Hypothalamus (tissue), 51 donors: Measurements from ENCODE around the gene EFTUD2.
A peak's percentile ranks its signal among the peaks of the same experiment; 100 is the strongest.
"Not testable (repeated sequence)": the region's sequence is repeated elsewhere in the genome, so short reads cannot be mapped to it uniquely, and the experiment has no call there.

Experiments
- DNase-seq, 51 donors: peaks; one replicate each; lab custom pipeline; 2025; lab: John Stamatoyannopoulos, UW

Gene EFTUD2

GRCh38 chr17:44826123-44826790 lies 73.0 kb downstream of the EFTUD2 start:
- no peak for DNase-seq

- DNase-seq, result not testable (repeated sequence)
Observed at GRCh38 chr17:44825236-44825635, 74.0 kb downstream of the EFTUD2 start.

GRCh38 chr17:44820631-44821212 lies 78.5 kb downstream of the EFTUD2 start:
- DNase-seq, result peak in 1 of 51 donors; percentile 1

- DNase-seq, result not testable (repeated sequence)
Observed at GRCh38 chr17:44818508-44818907, 80.7 kb downstream of the EFTUD2 start.

- DNase-seq, result no peak
Observed at GRCh38 chr17:44812263-44812662, 87.0 kb downstream of the EFTUD2 start.

GRCh38 chr17:44808656-44809388 lies 90.4 kb downstream of the EFTUD2 start:
- not testable (repeated sequence) for DNase-seq

- DNase-seq, result no peak
Observed at GRCh38 chr17:44808156-44808555, 91.1 kb downstream of the EFTUD2 start.

GRCh38 chr17:44807817-44808155 lies 91.5 kb downstream of the EFTUD2 start:
- DNase-seq, result no peak

- DNase-seq, result no peak
Observed at GRCh38 chr17:44807093-44807816, 92.0 kb downstream of the EFTUD2 start.

- DNase-seq, result no peak
Observed at GRCh38 chr17:44804302-44805089, 94.7 kb downstream of the EFTUD2 start.

GRCh38 chr17:44801880-44802279 lies 97.4 kb downstream of the EFTUD2 start:
- no peak for DNase-seq
